H1 (cell line): ENCODE results near the gene CKLF. TPM values are rescaled to one million over a fixed set of nuclear protein-coding genes. Genes with fewer than 3 reads are reported as not detected.

ENCODE experiments used
- CTCF ChIA-PET: fragments of 300-600 bp; sonication (Branson Sonifier 250); formaldehyde crosslinking; loops from one replicate; lab custom pipeline; 2021; ENCODE audit not compliant: partially characterized antibody; lab: Charles Lee
- POLR2A ChIA-PET: fragments of 300-600 bp; sonication (Branson Sonifier 250); formaldehyde crosslinking; loops from one replicate; lab custom pipeline; 2021; ENCODE audit warnings: inconsistent platforms; ENCODE audit not compliant: partially characterized antibody; lab: Charles Lee
- DNase-seq, 2 experiments: peaks; one replicate each; pipeline versions ENCODE4 v3.0.0 to v3.0.0-alpha.2; 2010 to 2022; ENCODE audit warnings: low spot score in 2 of 2, low read depth in 1 of 2, mixed read lengths in 1 of 2
- FAIRE-seq: peaks from 2 replicates; lab custom pipeline; 2011; peaks lifted over from hg19 to GRCh38; lab: Jason Lieb, UNC
- H2AFZ ChIP-seq: 2 replicates; pipeline ENCODE4 v1.8.1; 2012; ENCODE audit warnings: low read length, inconsistent platforms
- H2AK5ac ChIP-seq: 2 replicates; pipeline ENCODE4 v1.6.1; 2013; ENCODE audit warnings: low read depth, low read length
- H2BK120ac ChIP-seq: replicated peaks from 2 replicates; pipeline ENCODE3; 2013; ENCODE audit warnings: low read depth, low read length, inconsistent platforms
- H2BK12ac ChIP-seq: 2 replicates; pipeline ENCODE4 v1.6.1; 2013; ENCODE audit warnings: low read depth, low read length
- H2BK15ac ChIP-seq: 2 replicates; pipeline ENCODE4 v1.6.1; 2013; ENCODE audit warnings: low read length
- H2BK20ac ChIP-seq: 2 replicates; pipeline ENCODE4 v1.6.1; 2013; ENCODE audit warnings: low read length
- H2BK5ac ChIP-seq: 2 replicates; pipeline ENCODE4 v1.6.1; 2013; ENCODE audit warnings: low read depth, low read length
- H3K14ac ChIP-seq: 2 replicates; pipeline ENCODE4 v1.6.1; 2013; ENCODE audit warnings: inconsistent platforms; ENCODE audit not compliant: insufficient read length
- H3K18ac ChIP-seq: 2 replicates; pipeline ENCODE4 v1.6.1; 2013; ENCODE audit warnings: low read length; ENCODE audit errors: extremely low read depth
- H3K23ac ChIP-seq: 2 replicates; pipeline ENCODE4 v1.6.1; 2013; ENCODE audit warnings: inconsistent platforms; ENCODE audit not compliant: insufficient read length
- H3K23me2 ChIP-seq: 2 replicates; pipeline ENCODE4 v1.6.1; 2013; ENCODE audit warnings: low read depth, low read length
- H3K27ac ChIP-seq: 2 replicates; pipeline ENCODE4 v1.6.1; 2011; ENCODE audit warnings: low read depth, low read length, inconsistent platforms
- H3K27me3 ChIP-seq, 4 experiments: replicated peaks in 1 of 4; 1 replicate in 1 of 4; 2 replicates in 3 of 4; pipeline versions ENCODE4 v1.6.1 to v1.8.1; 2011 to 2013; ENCODE audit warnings: low read length in 3 of 4, mild to moderate bottlenecking in 3 of 4, inconsistent platforms in 2 of 4, mixed read lengths in 2 of 4, moderate library complexity in 1 of 4; ENCODE audit not compliant: control insufficient read depth in 3 of 4, insufficient read depth in 3 of 4; ENCODE audit errors: extremely low read depth in 1 of 4
- H3K36me3 ChIP-seq, 4 experiments: 2 replicates each; pipeline versions ENCODE4 v1.6.1 to v1.8.1; 2011 to 2013; ENCODE audit warnings: mild to moderate bottlenecking in 4 of 4, low read length in 3 of 4, moderate library complexity in 2 of 4, control low read depth in 1 of 4, inconsistent platforms in 1 of 4; ENCODE audit not compliant: insufficient read depth in 4 of 4, control insufficient read depth in 2 of 4
- H3K4ac ChIP-seq: replicated peaks from 2 replicates; pipeline ENCODE3; 2013; ENCODE audit warnings: low read length, low read depth, mixed read lengths, inconsistent platforms; ENCODE audit not compliant: insufficient read length
- H3K4me1 ChIP-seq, 4 experiments: replicated peaks in 1 of 4; 1 replicate in 1 of 4; 2 replicates in 3 of 4; pipeline versions ENCODE4 v1.6.1 to v1.8.1; 2011 to 2013; ENCODE audit warnings: low read length in 3 of 4, inconsistent platforms in 2 of 4, mixed read lengths in 1 of 4; ENCODE audit not compliant: insufficient read depth in 4 of 4, control insufficient read depth in 3 of 4
- H3K4me2 ChIP-seq, 2 experiments: 2 replicates each; pipeline versions ENCODE4 v1.6.1 to v1.8.1; 2011 to 2013; ENCODE audit warnings: low read depth in 2 of 2, low read length in 2 of 2, control low read depth in 1 of 2, inconsistent platforms in 1 of 2, mild to moderate bottlenecking in 1 of 2; ENCODE audit not compliant: insufficient read depth in 1 of 2
- H3K4me3 ChIP-seq, 4 experiments: fragments of 200-600, 300-600 bp in 1 of 4; sonication (generic), shearing (Covaris generic), sonication (Bioruptor Twin) in 1 of 4; 2 replicates each; pipeline versions ENCODE4 v1.5.1 to v1.8.1; 2011 to 2016; ENCODE audit warnings: low read length in 4 of 4, low read depth in 3 of 4, control low read depth in 2 of 4, inconsistent platforms in 2 of 4, mild to moderate bottlenecking in 2 of 4, mixed read lengths in 1 of 4, moderate library complexity in 1 of 4; ENCODE audit not compliant: insufficient read depth in 2 of 4; ENCODE audit errors: extremely low read depth in 1 of 4
- H3K56ac ChIP-seq: replicated peaks from 2 replicates; pipeline ENCODE3; 2013; ENCODE audit warnings: low read depth, mild to moderate bottlenecking, mixed read lengths, low read length, inconsistent platforms; ENCODE audit not compliant: insufficient read length
- H3K79me1 ChIP-seq: 2 replicates; pipeline ENCODE4 v1.6.1; 2013; ENCODE audit warnings: low read depth, low read length, control low read depth
- H3K79me2 ChIP-seq, 2 experiments: 2 replicates each; pipeline versions ENCODE4 v1.6.1 to v1.8.1; 2012 to 2013; ENCODE audit warnings: low read length in 2 of 2, mild to moderate bottlenecking in 2 of 2, inconsistent platforms in 1 of 2; ENCODE audit not compliant: insufficient read depth in 2 of 2, control insufficient read depth in 1 of 2
- H3K9ac ChIP-seq, 4 experiments: replicated peaks in 1 of 4; 1 replicate in 1 of 4; 2 replicates in 3 of 4; pipeline versions ENCODE4 v1.6.1 to v1.8.1; 2011 to 2013; ENCODE audit warnings: low read depth in 3 of 4, low read length in 3 of 4, control low read depth in 2 of 4, mild to moderate bottlenecking in 2 of 4, moderate library complexity in 2 of 4, inconsistent platforms in 1 of 4; ENCODE audit errors: extremely low read depth in 1 of 4
- H3K9me3 ChIP-seq, 2 experiments: 2 replicates each; pipeline versions ENCODE4 v1.6.1 to v1.8.1; 2012 to 2013; ENCODE audit warnings: mild to moderate bottlenecking in 2 of 2, moderate library complexity in 2 of 2, control low read depth in 1 of 2, inconsistent platforms in 1 of 2, low read depth in 1 of 2, low read length in 1 of 2, mixed read lengths in 1 of 2; ENCODE audit not compliant: insufficient read depth in 2 of 2
- H4K20me1 ChIP-seq, 2 experiments: replicated peaks in 1 of 2; 2 replicates each; pipeline versions ENCODE3 to v1.8.1; 2011 to 2013; ENCODE audit warnings: inconsistent platforms in 2 of 2, low read length in 2 of 2, mild to moderate bottlenecking in 1 of 2; ENCODE audit not compliant: insufficient read depth in 2 of 2, control insufficient read depth in 1 of 2
- H4K5ac ChIP-seq: 2 replicates; pipeline ENCODE4 v1.6.1; 2013; ENCODE audit warnings: low read length, low read depth, mixed read lengths, inconsistent platforms; ENCODE audit not compliant: insufficient read length
- H4K8ac ChIP-seq: 2 replicates; pipeline ENCODE4 v1.8.0; 2013; ENCODE audit warnings: mild to moderate bottlenecking, moderate library complexity, low read length, inconsistent platforms; ENCODE audit not compliant: insufficient read depth; ENCODE audit errors: extremely low read depth
- H4K91ac ChIP-seq: replicated peaks from 2 replicates; pipeline ENCODE3; 2013; ENCODE audit warnings: low read length, mixed read lengths, inconsistent platforms; ENCODE audit not compliant: insufficient read length
- ATF3 ChIP-seq: IDR thresholded peaks from 2 replicates; pipeline ENCODE4 v1.6.1; 2011; ENCODE audit warnings: low read depth, mild to moderate bottlenecking, low read length; ENCODE audit not compliant: insufficient read depth
- EZH2 ChIP-seq: fragments of 200-600 bp; sonication (generic); IDR thresholded peaks from 2 replicates; pipeline ENCODE4 v1.7.1; 2012; ENCODE audit warnings: low read depth, mild to moderate bottlenecking, moderate library complexity, low read length, inconsistent platforms; ENCODE audit not compliant: severe bottlenecking
- KDM4A ChIP-seq: IDR thresholded peaks from one replicate; pipeline ENCODE4 v1.7.1; 2012; ENCODE audit warnings: low read depth, mild to moderate bottlenecking, moderate library complexity, low read length, inconsistent platforms; ENCODE audit not compliant: severe bottlenecking
- PHF8 ChIP-seq: fragments of 200-600 bp; sonication (generic); conservative IDR thresholded peaks from 2 replicates; pipeline ENCODE4 v1.7.1; 2012; ENCODE audit warnings: low read depth, mild to moderate bottlenecking, inconsistent platforms, low read length, moderate library complexity
- USF2 ChIP-seq: IDR thresholded peaks from 2 replicates; pipeline ENCODE4 v1.6.1; 2011; ENCODE audit warnings: low read length, improper control_type of control experiment
- WGBS, 2 experiments: shearing (Covaris generic) in 1 of 2; methylation state at CpG; one replicate each; pipeline versions ENCODE4 v1.1.6 to v1.1.7; 2013 to 2015; ENCODE audit warnings: low lambda C conversion rate in 2 of 2, mixed read lengths in 2 of 2, inconsistent platforms in 1 of 2, low coverage in 1 of 2, missing lambda C conversion rate in 1 of 2; ENCODE audit not compliant: insufficient replicate concordance in 2 of 2, insufficient coverage in 1 of 2, insufficient read length in 1 of 2; ENCODE audit errors: extremely low coverage in 1 of 2, missing lambda C conversion rate in 1 of 2; 5-methylcytosine and 5-hydroxymethylcytosine counted together
- polyA plus RNA-seq, 7 experiments: library from polyadenylated mRNA; depleted of rRNA in 3 of 7; stranded (reverse) in 5 of 7; unstranded in 2 of 7; fragments of >200 nt in 5 of 7; fragments of 200-250 nt in 2 of 7; gene quantifications; 1 replicate in 5 of 7; 2 replicates in 1 of 7; 4 replicates in 1 of 7; pipeline versions ENCODE4 v1.2.1 to v1.2.3, GENCODE V29; 2011 to 2013; ENCODE audit warnings: missing spikeins in 2 of 7, mixed read lengths in 2 of 7
- total RNA-seq: library from RNA; stranded (reverse); fragmentation: NEBNext Ultra II Directional; extraction: Animal tissue kit (Norgen Biotek cat#: 25700); gene quantifications from 2 replicates; pipeline ENCODE4 v1.2.1, GENCODE V29; 2021

The CKLF gene
- total and polyA plus RNA-seq, 2 of the 8 experiments (the other 6 are each of a cell fraction or from before 2014, with no cell fraction given) = 21.1 to 63.5 TPM

- Histone ChIP-seq H4K5ac (no peak overlapping the region), H3K9ac (peak overlapping the region in 2 of 4 experiments; percentile 84; a peak in 5 of 7 replicates), H3K36me3 (no peaks in the 10 kb centered on the region), H3K23me2 (peaks cover 15% of the 10 kb centered on the region), H2BK120ac (no peak overlapping the region), H3K14ac (no peak overlapping the region), H3K79me2 (no peaks in the 10 kb centered on the region), H4K8ac (peak overlapping the region; percentile 95), H3K23ac (no peak overlapping the region), H3K4me2 (peak overlapping the region; percentile 78 to 90), H3K4me1 (peaks cover 0 to 12% (median 9%) of the 10 kb centered on the region in 4 experiments; a peak in 5 of 7 replicates), H2AFZ (peak overlapping the region; percentile 37; the same call in 1 of the 2 replicates), H3K79me1 (no peaks in the 10 kb centered on the region; the same call in 1 of the 2 replicates), H2BK15ac (no peak overlapping the region; the same call in 1 of the 2 replicates), H3K4me3 (peak overlapping the region in 2 of 4 experiments; percentile 49 to 72; a peak in 5 of 8 replicates), H3K27me3 (peaks cover 0 to 21% (median 11%) of the 10 kb centered on the region in 4 experiments; a peak in 6 of 7 replicates), H4K91ac (no peak overlapping the region), H4K20me1 (no peaks in the 10 kb centered on the region), H3K27ac (no peak overlapping the region), H3K9me3 (peaks cover 0 to 4% of the 10 kb centered on the region in 2 experiments; a peak in 1 of 4 replicates), H3K18ac (no peak overlapping the region), H2AK5ac (no peak overlapping the region), H2BK20ac (no peak overlapping the region), H2BK12ac (0 out of 2 replicates have a peak overlapping the region, but pooled peaks have one; percentile 50), H3K56ac (no peak overlapping the region), H3K4ac (no peak overlapping the region), H2BK5ac (no peak overlapping the region)
- FAIRE-seq = no peak
- POLR2A ChIA-PET = interaction anchor here (0.7 to 2.8 kb wide), 9 partner anchors 10 to 142 kb away, joined by 3 to 9 read pairs (median 3); no protein-coding TSS in a partner anchor
- DNase-seq = no peak
- WGBS, 2 experiments = 90% methylated on average over 9 of the region's 9 CpGs; no CpG with 5 or more reads in 1 of the 2 experiments
- CTCF ChIA-PET = interaction anchor here (0.7 to 2.1 kb wide), 7 partner anchors 13 to 205 kb away, joined by 3 to 12 read pairs (median 4); no protein-coding TSS in a partner anchor
- TF ChIP-seq KDM4A (no peak), USF2 (no peak), ATF3 (no peak), EZH2 (no peak), PHF8 (no peak)
These were observed 3.5 kb upstream of the CKLF start for GRCh38 chr16:66548868-66549267.
